ENCODE results near the gene CSF2RB. TPM values are rescaled to one million over a fixed set of nuclear protein-coding genes. Genes with fewer than 3 reads are reported as not detected.

CSF2RB gene
- total and polyA plus RNA-seq, 2 experiments from 2014 or later: 0.60 TPM; not detected in 1

DNA sequence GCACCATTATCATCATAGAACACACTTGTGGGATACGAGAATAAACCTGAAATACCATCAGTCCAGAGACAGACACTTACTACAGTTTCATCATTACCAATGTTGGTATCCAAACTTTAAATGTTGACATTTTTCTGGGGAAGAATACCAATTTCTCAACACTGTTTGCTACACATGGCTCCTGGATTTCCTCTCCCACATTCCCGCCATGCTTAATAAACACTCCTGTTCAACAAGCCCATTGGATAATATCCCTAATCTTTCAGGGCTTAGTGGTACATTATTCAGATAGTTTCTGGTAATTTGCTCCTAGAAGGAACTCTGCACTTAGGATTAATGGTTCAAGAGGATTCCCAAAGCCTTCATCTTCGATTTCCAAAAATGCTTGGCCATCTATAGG, 48.2 kb downstream of the CSF2RB start:
- peak in 1 of 2 donors; percentile 29 for DNase-seq (ENCODE audit: low read depth in 1 of 2, low spot score in 1 of 2)
- Histone ChIP-seq H3K4me3 (no peak overlapping the region), H3K27ac (no peak overlapping the region), H3K9me3 (ENCODE audit: low read depth) (no peaks in the 10 kb centered on the region), H3K36me3 (no peaks in the 10 kb centered on the region), H3K4me1 (ENCODE audit: low read depth) (no peaks in the 10 kb centered on the region), H3K27me3 (no peaks in the 10 kb centered on the region)
- TF ChIP-seq, protein P1, sequence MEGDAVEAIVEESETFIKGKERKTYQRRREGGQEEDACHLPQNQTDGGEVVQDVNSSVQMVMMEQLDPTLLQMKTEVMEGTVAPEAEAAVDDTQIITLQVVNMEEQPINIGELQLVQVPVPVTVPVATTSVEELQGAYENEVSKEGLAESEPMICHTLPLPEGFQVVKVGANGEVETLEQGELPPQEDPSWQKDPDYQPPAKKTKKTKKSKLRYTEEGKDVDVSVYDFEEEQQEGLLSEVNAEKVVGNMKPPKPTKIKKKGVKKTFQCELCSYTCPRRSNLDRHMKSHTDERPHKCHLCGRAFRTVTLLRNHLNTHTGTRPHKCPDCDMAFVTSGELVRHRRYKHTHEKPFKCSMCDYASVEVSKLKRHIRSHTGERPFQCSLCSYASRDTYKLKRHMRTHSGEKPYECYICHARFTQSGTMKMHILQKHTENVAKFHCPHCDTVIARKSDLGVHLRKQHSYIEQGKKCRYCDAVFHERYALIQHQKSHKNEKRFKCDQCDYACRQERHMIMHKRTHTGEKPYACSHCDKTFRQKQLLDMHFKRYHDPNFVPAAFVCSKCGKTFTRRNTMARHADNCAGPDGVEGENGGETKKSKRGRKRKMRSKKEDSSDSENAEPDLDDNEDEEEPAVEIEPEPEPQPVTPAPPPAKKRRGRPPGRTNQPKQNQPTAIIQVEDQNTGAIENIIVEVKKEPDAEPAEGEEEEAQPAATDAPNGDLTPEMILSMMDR (IDR thresholded peaks at IDR 0.05; ENCODE audit: low read depth, low read length): no peak

DNA sequence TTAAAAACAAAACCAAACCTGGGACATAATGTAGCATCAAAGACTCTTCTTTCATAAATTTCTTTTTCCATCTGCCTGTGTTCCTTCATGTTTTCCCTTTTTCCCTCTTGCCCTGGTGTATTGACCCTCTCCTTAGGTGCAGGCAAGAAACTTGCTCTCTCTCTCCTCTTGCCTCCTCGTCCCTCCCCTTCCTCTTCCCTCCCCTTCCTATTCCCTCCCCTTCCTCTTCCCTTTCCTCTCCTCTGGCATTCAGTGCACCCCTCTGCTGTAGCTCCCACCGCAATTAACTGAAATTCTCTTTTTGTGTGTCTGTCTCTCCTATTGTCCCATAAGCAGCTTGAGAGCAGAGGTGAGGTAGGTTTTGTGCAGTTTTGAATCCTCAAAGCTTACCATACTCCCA, 49.9 kb downstream of the CSF2RB start:
- Histone ChIP-seq H3K27me3 (no peaks in the 10 kb centered on the region), H3K4me1 (ENCODE audit: low read depth) (no peaks in the 10 kb centered on the region), H3K4me3 (no peak overlapping the region), H3K36me3 (no peaks in the 10 kb centered on the region), H3K9me3 (ENCODE audit: low read depth) (no peaks in the 10 kb centered on the region), H3K27ac (no peak overlapping the region)
- no peak for DNase-seq (ENCODE audit: low read depth in 1 of 2, low spot score in 1 of 2)
- TF ChIP-seq, protein P1 (IDR thresholded peaks at IDR 0.05; ENCODE audit: low read depth, low read length): no peak

DNA sequence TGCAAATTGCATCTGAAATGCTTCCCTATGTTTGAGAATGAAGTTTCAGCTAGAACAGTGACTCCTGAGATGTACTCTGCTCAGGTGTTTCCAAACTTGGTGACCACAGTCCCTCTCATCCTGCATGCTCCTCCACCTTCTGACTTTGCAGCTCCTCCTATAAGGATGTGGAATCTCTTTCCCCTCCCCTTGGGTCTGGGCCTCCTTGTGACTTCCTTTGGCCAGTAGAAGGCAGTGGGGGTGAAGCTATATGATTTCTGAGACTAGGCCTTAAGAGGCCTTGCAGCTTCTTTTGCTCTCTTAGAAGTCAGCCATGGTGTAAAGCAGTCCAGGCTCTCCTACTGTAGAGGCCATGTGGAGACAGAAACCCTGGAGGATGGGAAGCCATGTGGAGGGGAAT, 50.7 kb downstream of the CSF2RB start:
- TF ChIP-seq, protein P1 (IDR thresholded peaks at IDR 0.05; ENCODE audit: low read depth, low read length): no peak
- Histone ChIP-seq H3K9me3 (ENCODE audit: low read depth) (no peaks in the 10 kb centered on the region), H3K4me3 (no peak overlapping the region), H3K4me1 (ENCODE audit: low read depth) (no peaks in the 10 kb centered on the region), H3K36me3 (no peaks in the 10 kb centered on the region), H3K27me3 (no peaks in the 10 kb centered on the region), H3K27ac (no peak overlapping the region)
- DNase-seq (ENCODE audit: low read depth in 1 of 2, low spot score in 1 of 2): no peak

DNA sequence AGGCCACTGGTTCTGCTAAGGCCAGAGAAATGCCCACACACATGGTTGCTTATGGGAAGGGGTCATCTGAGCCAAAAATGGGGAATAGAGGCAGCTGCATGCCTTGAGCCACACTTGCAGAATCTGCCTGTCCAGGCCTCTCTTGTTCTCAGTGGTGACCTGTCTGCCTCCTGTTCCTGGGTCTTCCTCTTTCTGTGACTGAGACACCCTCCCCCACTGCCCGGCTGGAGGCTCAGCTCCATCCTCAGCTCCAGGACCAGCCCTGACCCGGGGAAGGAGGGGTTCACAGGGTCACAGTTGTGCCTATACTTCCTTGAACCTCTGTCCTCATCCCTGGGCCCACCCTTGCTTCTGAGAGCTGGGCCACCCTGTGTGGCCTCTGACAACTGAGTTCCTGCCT, 52.3 kb downstream of the CSF2RB start:
- Histone ChIP-seq H3K27ac (no peak overlapping the region), H3K9me3 (ENCODE audit: low read depth) (no peaks in the 10 kb centered on the region), H3K36me3 (no peaks in the 10 kb centered on the region), H3K27me3 (no peaks in the 10 kb centered on the region), H3K4me3 (no peak overlapping the region), H3K4me1 (ENCODE audit: low read depth) (no peaks in the 10 kb centered on the region)
- no peak for DNase-seq (ENCODE audit: low read depth in 1 of 2, low spot score in 1 of 2)
- TF ChIP-seq, protein P1 (IDR thresholded peaks at IDR 0.05; ENCODE audit: low read depth, low read length): no peak

DNA sequence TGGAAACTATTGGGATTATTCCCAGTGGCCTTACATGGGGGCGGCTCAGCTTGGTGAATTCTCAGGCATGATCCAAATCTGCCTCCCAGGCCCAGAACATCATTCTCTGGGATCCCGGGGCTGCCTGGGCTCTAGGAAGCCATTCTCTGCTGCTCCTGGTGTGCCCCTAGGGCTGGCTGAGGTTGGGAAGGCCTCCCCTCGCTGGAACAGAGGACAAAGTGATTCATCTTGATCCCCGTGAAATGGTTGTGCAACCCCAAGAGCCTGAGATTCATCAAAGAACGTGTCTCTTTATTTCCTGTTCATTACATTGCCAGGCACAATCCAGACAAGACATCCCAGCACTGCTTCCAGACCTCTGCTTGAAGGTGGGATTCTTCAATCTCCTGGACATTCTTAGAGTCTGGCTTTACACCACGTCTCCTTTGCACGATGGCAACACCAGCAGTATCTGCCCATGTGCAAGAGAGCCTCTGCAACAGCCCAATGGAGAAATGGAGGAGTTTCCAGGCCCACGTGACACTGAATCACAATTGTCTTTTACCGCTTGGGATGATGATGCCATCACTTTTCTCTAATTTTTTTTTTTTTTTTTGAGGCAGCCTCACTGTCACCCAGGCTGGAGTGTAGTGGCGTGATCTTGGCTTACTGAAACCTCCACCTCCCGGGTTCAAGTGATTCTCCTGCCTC, 53.6 kb downstream of the CSF2RB start:
- Histone ChIP-seq H3K9me3 (ENCODE audit: low read depth) (no peaks in the 10 kb centered on the region), H3K4me3 (no peak overlapping the region), H3K27me3 (no peaks in the 10 kb centered on the region), H3K27ac (no peak overlapping the region), H3K4me1 (ENCODE audit: low read depth) (no peaks in the 10 kb centered on the region), H3K36me3 (no peaks in the 10 kb centered on the region)
- peak in 1 of 2 donors; percentile 64 for DNase-seq (ENCODE audit: low read depth in 1 of 2, low spot score in 1 of 2)
- TF ChIP-seq, protein P1 (IDR thresholded peaks at IDR 0.05; ENCODE audit: low read depth, low read length): no peak

Measured in cardiac muscle cell (in vitro differentiated cells and primary cell).